HepG2 (cell line): ENCODE data around the gene C16orf87. TPM values are rescaled to one million over a fixed set of nuclear protein-coding genes. Genes with fewer than 3 reads are reported as not detected.

Source experiments
- ARHGAP35 ChIP-seq: sonication (generic); formaldehyde crosslinking; IDR thresholded peaks from 2 replicates; pipeline ENCODE4 v1.9.0; 2022; ENCODE audit warnings: mild to moderate bottlenecking, inconsistent platforms, moderate library complexity, missing genetic modification reagents, borderline replicate concordance
- DNMT1 ChIP-seq: sonication (generic); formaldehyde crosslinking; IDR thresholded peaks from 2 replicates; pipeline ENCODE4 v1.5.1; 2020; ENCODE audit warnings: mild to moderate bottlenecking, missing genetic modification reagents
- ELF4 ChIP-seq: sonication (generic); formaldehyde crosslinking; IDR thresholded peaks from 2 replicates; pipeline ENCODE4 v1.5.0; 2020; ENCODE audit warnings: missing genetic modification reagents, mild to moderate bottlenecking, moderate library complexity, borderline replicate concordance
- GABPA ChIP-seq, 2 experiments: IDR thresholded peaks; 2 replicates each; pipeline ENCODE4 v1.6.1; 2011 to 2016; ENCODE audit warnings: low read depth in 2 of 2, low read length in 1 of 2, missing biosample characterization in 1 of 2, missing genetic modification characterization in 1 of 2
- KAT7 ChIP-seq: IDR thresholded peaks from 2 replicates; pipeline ENCODE4 v1.6.1; 2018; ENCODE audit warnings: borderline replicate concordance, missing compliant biosample characterization
- MED1 ChIP-seq: sonication (generic); formaldehyde crosslinking; IDR thresholded peaks from 2 replicates; pipeline ENCODE4 v1.4.0; 2020; ENCODE audit warnings: missing genetic modification reagents
- MIXL1 ChIP-seq: IDR thresholded peaks from 2 replicates; pipeline ENCODE4 v1.6.1; 2016
- MXI1 ChIP-seq: IDR thresholded peaks from 3 replicates; pipeline ENCODE4 v1.6.1; 2012; ENCODE audit warnings: low read depth, low read length, inconsistent platforms, borderline replicate concordance
- NAIF1 ChIP-seq: sonication (generic); formaldehyde crosslinking; IDR thresholded peaks from 2 replicates; pipeline ENCODE4 v1.5.0; 2020; ENCODE audit warnings: mild to moderate bottlenecking, missing genetic modification reagents, borderline replicate concordance
- RFX5 ChIP-seq: IDR thresholded peaks from 2 replicates; pipeline ENCODE4 v1.6.1; 2011; ENCODE audit warnings: low read depth, low read length, improper control_type of control experiment
- SMAD1 ChIP-seq: sonication (generic); formaldehyde crosslinking; IDR thresholded peaks from 2 replicates; pipeline ENCODE4 v1.4.0; 2020; ENCODE audit warnings: missing genetic modification reagents, low read depth, mild to moderate bottlenecking, borderline replicate concordance
- SP140L ChIP-seq: sonication (generic); formaldehyde crosslinking; IDR thresholded peaks from 2 replicates; pipeline ENCODE4 v1.4.0; 2020; ENCODE audit warnings: missing genetic modification reagents, borderline replicate concordance
- TOE1 ChIP-seq: sonication (generic); formaldehyde crosslinking; IDR thresholded peaks from 2 replicates; pipeline ENCODE4 v1.4.0; 2020; ENCODE audit warnings: mild to moderate bottlenecking, missing genetic modification reagents
- ZNF652 ChIP-seq: IDR thresholded peaks from 2 replicates; pipeline ENCODE4 v1.6.1; 2016; ENCODE audit warnings: low read depth, borderline replicate concordance
- ZNF749 ChIP-seq: sonication (generic); formaldehyde crosslinking; IDR thresholded peaks from 2 replicates; pipeline ENCODE4 v1.8.0; 2022; ENCODE audit warnings: mild to moderate bottlenecking, missing genetic modification reagents, moderate library complexity, borderline replicate concordance
- ZNF776 ChIP-seq: sonication (generic); formaldehyde crosslinking; IDR thresholded peaks from 2 replicates; pipeline ENCODE4 v1.4.0; 2020; ENCODE audit warnings: mild to moderate bottlenecking, missing genetic modification reagents
- ZNF816 ChIP-seq: sonication (generic); formaldehyde crosslinking; IDR thresholded peaks from 2 replicates; pipeline ENCODE4 v1.8.0; 2022; ENCODE audit warnings: missing genetic modification reagents, mild to moderate bottlenecking, borderline replicate concordance
- ZNF891 ChIP-seq: sonication (generic); formaldehyde crosslinking; IDR thresholded peaks from 2 replicates; pipeline ENCODE4 v1.5.0; 2020; ENCODE audit warnings: mild to moderate bottlenecking, missing genetic modification reagents
- polyA plus RNA-seq, 8 experiments: library from polyadenylated mRNA; depleted of rRNA in 3 of 8; stranded (reverse) in 7 of 8; unstranded in 1 of 8; fragments of >200 nt; fragmentation: Illumina TruSeq in 4 of 8; extraction: Trizol in 4 of 8; gene quantifications; 2 replicates each; pipeline versions ENCODE4 v1.2.1 to v1.2.3, GENCODE V29; 2011 to 2016; ENCODE audit warnings: low read depth in 4 of 8, missing spikeins in 1 of 8, mixed read lengths in 1 of 8; ENCODE audit not compliant: insufficient read depth in 1 of 8
- total RNA-seq, 5 experiments: library from RNA; depleted of rRNA; stranded (reverse); fragments of >200 nt; fragmentation: Illumina TruSeq; extraction: Trizol; gene quantifications; 2 replicates each; pipeline ENCODE4 v1.2.3, GENCODE V29; 2016; ENCODE audit warnings: low read depth in 1 of 5
- TF ChIP-seq, protein P1 (sequence below): IDR thresholded peaks from 2 replicates; pipeline ENCODE4 v1.6.1; 2016; ENCODE audit warnings: missing compliant biosample characterization, missing genetic modification reagents, borderline replicate concordance
- TF ChIP-seq, protein P2 (sequence below): IDR thresholded peaks from 2 replicates; pipeline ENCODE4 v1.6.1; 2016; ENCODE audit warnings: low read depth, control low read depth
- TF ChIP-seq, protein P3 (sequence below): sonication (generic); formaldehyde crosslinking; IDR thresholded peaks from 2 replicates; pipeline ENCODE4 v1.5.0; 2020; ENCODE audit warnings: missing genetic modification reagents
- TF ChIP-seq, protein P4 (sequence below): sonication (generic); formaldehyde crosslinking; IDR thresholded peaks from 2 replicates; pipeline ENCODE4 v1.4.0; 2020; ENCODE audit warnings: low read depth, missing genetic modification reagents

Gene C16orf87
- total and polyA plus RNA-seq, 2 of the 13 experiments (the other 11 are each of a cell fraction or from before 2014, with no cell fraction given), result 8.6 to 19.5 TPM

DNA sequence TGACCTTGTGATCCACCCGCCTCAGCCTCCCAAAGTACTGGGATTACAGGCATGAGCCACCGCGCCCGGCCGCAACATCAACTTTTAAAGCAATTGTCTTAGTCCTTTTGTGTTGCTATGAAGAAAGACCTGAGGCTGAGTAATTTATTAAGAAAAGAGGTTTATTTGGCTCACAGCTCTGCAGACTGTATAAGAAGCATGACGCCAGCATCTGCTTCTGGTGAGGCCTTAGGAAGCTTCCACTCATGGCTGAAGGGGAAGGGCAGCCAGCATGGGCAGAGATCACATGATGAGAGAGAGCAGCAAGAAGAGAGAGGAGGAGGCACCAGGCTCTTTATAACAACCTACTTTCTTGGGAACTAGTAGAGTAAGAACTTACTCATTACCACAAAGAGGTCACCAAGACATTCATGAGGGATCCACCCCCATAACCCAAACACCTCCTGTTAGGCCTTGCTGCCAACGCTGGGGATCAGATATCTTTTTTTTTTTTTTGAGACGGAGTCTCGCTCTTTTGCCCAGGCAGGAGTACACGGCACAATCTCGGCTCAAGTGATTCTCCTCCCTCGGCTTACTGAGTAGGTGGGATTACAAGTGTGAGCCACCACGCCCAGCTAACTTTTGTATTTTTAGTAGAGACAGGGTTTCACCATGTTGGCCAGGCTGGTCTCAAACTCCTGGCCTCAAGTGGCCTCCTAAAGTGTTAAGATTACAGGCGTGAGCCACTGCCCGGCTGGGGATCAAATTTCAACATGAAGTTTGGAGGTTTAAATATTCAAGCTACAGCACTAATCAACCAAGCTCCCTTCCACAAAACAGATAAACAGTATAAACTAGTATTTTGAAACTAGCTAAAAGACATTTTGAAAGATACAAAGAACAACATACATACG is 31.8 kb upstream of the C16orf87 start (continued):
- TF ChIP-seq KAT7 (CRISPR knock-in tag) (peak; percentile 57; the same call in 1 of the 2 replicates), ZNF816 (no peak), GABPA (IDR thresholded peaks at IDR 0.05; ENCODE audit: low read depth, low read length) (no peak), GABPA (CRISPR knock-in tag; IDR thresholded peaks at IDR 0.05; ENCODE audit: low read depth) (no peak), MIXL1 (no peak), TOE1 (no peak), ELF4 (CRISPR knock-in tag) (0 out of 2 replicates have a peak, but pooled peaks have one; percentile 24), ARHGAP35 (CRISPR knock-in tag) (no peak), SMAD1 (CRISPR knock-in tag) (no peak), MED1 (no peak), SP140L (CRISPR knock-in tag) (no peak), ZNF749 (CRISPR knock-in tag) (no peak), ZNF891 (CRISPR knock-in tag) (peak; percentile 49; the same call in 1 of the 2 replicates), ZNF776 (CRISPR knock-in tag) (peak; percentile 83; the same call in 1 of the 2 replicates), DNMT1 (no peak), MXI1 (no peak), NAIF1 (CRISPR knock-in tag) (no peak), ZNF652 (CRISPR knock-in tag) (peak; percentile 11; the same call in 1 of the 2 replicates), RFX5 (no peak)
- TF ChIP-seq, protein P1, sequence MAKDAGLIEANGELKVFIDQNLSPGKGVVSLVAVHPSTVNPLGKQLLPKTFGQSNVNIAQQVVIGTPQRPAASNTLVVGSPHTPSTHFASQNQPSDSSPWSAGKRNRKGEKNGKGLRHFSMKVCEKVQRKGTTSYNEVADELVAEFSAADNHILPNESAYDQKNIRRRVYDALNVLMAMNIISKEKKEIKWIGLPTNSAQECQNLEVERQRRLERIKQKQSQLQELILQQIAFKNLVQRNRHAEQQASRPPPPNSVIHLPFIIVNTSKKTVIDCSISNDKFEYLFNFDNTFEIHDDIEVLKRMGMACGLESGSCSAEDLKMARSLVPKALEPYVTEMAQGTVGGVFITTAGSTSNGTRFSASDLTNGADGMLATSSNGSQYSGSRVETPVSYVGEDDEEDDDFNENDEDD (CRISPR knock-in tag), result no peak
- TF ChIP-seq, protein P2, sequence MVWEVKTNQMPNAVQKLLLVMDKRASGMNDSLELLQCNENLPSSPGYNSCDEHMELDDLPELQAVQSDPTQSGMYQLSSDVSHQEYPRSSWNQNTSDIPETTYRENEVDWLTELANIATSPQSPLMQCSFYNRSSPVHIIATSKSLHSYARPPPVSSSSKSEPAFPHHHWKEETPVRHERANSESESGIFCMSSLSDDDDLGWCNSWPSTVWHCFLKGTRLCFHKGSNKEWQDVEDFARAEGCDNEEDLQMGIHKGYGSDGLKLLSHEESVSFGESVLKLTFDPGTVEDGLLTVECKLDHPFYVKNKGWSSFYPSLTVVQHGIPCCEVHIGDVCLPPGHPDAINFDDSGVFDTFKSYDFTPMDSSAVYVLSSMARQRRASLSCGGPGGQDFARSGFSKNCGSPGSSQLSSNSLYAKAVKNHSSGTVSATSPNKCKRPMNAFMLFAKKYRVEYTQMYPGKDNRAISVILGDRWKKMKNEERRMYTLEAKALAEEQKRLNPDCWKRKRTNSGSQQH (CRISPR knock-in tag), result no peak
- TF ChIP-seq, protein P3, sequence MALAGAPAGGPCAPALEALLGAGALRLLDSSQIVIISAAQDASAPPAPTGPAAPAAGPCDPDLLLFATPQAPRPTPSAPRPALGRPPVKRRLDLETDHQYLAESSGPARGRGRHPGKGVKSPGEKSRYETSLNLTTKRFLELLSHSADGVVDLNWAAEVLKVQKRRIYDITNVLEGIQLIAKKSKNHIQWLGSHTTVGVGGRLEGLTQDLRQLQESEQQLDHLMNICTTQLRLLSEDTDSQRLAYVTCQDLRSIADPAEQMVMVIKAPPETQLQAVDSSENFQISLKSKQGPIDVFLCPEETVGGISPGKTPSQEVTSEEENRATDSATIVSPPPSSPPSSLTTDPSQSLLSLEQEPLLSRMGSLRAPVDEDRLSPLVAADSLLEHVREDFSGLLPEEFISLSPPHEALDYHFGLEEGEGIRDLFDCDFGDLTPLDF (CRISPR knock-in tag), result no peak
- TF ChIP-seq, protein P4, sequence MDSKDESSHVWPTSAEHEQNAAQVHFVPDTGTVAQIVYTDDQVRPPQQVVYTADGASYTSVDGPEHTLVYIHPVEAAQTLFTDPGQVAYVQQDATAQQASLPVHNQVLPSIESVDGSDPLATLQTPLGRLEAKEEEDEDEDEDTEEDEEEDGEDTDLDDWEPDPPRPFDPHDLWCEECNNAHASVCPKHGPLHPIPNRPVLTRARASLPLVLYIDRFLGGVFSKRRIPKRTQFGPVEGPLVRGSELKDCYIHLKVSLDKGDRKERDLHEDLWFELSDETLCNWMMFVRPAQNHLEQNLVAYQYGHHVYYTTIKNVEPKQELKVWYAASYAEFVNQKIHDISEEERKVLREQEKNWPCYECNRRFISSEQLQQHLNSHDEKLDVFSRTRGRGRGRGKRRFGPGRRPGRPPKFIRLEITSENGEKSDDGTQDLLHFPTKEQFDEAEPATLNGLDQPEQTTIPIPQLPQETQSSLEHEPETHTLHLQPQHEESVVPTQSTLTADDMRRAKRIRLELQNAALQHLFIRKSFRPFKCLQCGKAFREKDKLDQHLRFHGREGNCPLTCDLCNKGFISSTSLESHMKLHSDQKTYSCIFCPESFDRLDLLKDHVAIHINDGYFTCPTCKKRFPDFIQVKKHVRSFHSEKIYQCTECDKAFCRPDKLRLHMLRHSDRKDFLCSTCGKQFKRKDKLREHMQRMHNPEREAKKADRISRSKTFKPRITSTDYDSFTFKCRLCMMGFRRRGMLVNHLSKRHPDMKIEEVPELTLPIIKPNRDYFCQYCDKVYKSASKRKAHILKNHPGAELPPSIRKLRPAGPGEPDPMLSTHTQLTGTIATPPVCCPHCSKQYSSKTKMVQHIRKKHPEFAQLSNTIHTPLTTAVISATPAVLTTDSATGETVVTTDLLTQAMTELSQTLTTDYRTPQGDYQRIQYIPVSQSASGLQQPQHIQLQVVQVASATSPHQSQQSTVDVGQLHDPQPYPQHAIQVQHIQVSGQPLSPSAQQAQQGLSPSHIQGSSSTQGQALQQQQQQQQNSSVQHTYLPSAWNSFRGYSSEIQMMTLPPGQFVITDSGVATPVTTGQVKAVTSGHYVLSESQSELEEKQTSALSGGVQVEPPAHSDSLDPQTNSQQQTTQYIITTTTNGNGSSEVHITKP (CRISPR knock-in tag), result 0 out of 2 replicates have a peak, but pooled peaks have one; percentile 34
